SIG-M5 treated with dmso at 0.1 percent for 504 hours (cell line): ENCODE results near the gene CDYL2.

Experiments used
- DNase-seq: peaks from one replicate; lab custom pipeline; 2025; ENCODE audit not compliant: unreplicated experiment; lab: John Stamatoyannopoulos, UW

The CDYL2 gene

GRCh38 chr16:80710918-80711317 lies 93.5 kb downstream of the CDYL2 start:
- DNase-seq: no peak

- no peak for DNase-seq
Observed at GRCh38 chr16:80708823-80709222, 95.6 kb downstream of the CDYL2 start.

- DNase-seq: no peak
Observed at GRCh38 chr16:80707686-80708085, 96.7 kb downstream of the CDYL2 start.

- DNase-seq: no peak
Observed at GRCh38 chr16:80705596-80705995, 98.8 kb downstream of the CDYL2 start.

GRCh38 chr16:80704751-80705505 lies 99.5 kb downstream of the CDYL2 start:
- DNase-seq: no peak

- no peak for DNase-seq
Observed at GRCh38 chr16:80703131-80704071, 101.0 kb downstream of the CDYL2 start.

GRCh38 chr16:80702696-80703095 lies 101.7 kb downstream of the CDYL2 start:
- DNase-seq: no peak

GRCh38 chr16:80700558-80700957 lies 103.8 kb downstream of the CDYL2 start:
- no peak for DNase-seq

- DNase-seq: no peak
Observed at GRCh38 chr16:80695020-80695419, 109.4 kb downstream of the CDYL2 start.

GRCh38 chr16:80693553-80693952 lies 110.8 kb downstream of the CDYL2 start:
- no peak for DNase-seq

GRCh38 chr16:80692270-80692669 lies 112.1 kb downstream of the CDYL2 start:
- no peak for DNase-seq

GRCh38 chr16:80691111-80691741 lies 113.2 kb downstream of the CDYL2 start:
- DNase-seq: no peak

- DNase-seq: no peak
Observed at GRCh38 chr16:80689487-80689886, 114.9 kb downstream of the CDYL2 start.

- DNase-seq: no peak
Observed at GRCh38 chr16:80687606-80688005, 116.8 kb downstream of the CDYL2 start.

- no peak for DNase-seq
Observed at GRCh38 chr16:80684906-80685305, 119.5 kb downstream of the CDYL2 start.

GRCh38 chr16:80684136-80684765 lies 120.1 kb downstream of the CDYL2 start:
- no peak for DNase-seq

- DNase-seq: no peak
Observed at GRCh38 chr16:80683646-80684045, 120.8 kb downstream of the CDYL2 start.

- DNase-seq: no peak
Observed at GRCh38 chr16:80682421-80683070, 121.9 kb downstream of the CDYL2 start.

GRCh38 chr16:80681436-80681835 lies 123.0 kb downstream of the CDYL2 start:
- DNase-seq: no peak

GRCh38 chr16:80680839-80681238 lies 123.6 kb downstream of the CDYL2 start:
- DNase-seq: no peak

GRCh38 chr16:80680046-80680445 lies 124.4 kb downstream of the CDYL2 start:
- no peak for DNase-seq
